BE2C (cell line): ENCODE results near the gene GSTO2.

ENCODE experiments used
- DNase-seq: peaks from one replicate; pipeline ENCODE4 v3.0.0-alpha.2; 2020
- H3K27me3 ChIP-seq: fragments of 250-450 bp; sonication (Bioruptor Pico); 2 replicates; pipeline ENCODE4 v1.5.1; 2020; ENCODE audit warnings: mild to moderate bottlenecking
- H3K36me3 ChIP-seq: fragments of 250-450 bp; sonication (Bioruptor Pico); 2 replicates; pipeline ENCODE4 v1.5.1; 2020; ENCODE audit warnings: mild to moderate bottlenecking
- H3K4me1 ChIP-seq: fragments of 250-450 bp; sonication (Bioruptor Pico); 2 replicates; pipeline ENCODE4 v1.5.1; 2020
- H3K4me3 ChIP-seq: 2 replicates; pipeline ENCODE4 v1.5.1; 2011; ENCODE audit warnings: low read depth, low read length
- H3K9me3 ChIP-seq: fragments of 250-450 bp; sonication (Bioruptor Pico); 2 replicates; pipeline ENCODE4 v1.5.1; 2020
- TF ChIP-seq, protein P1 (sequence below): IDR thresholded peaks from 2 replicates; pipeline ENCODE4 v1.5.1; 2012; ENCODE audit warnings: mild to moderate bottlenecking, low read depth, low read length

GSTO2 gene

GRCh38 chr10:104345941-104346340 lies 77.0 kb downstream of the GSTO2 start:
- no peaks in the 10 kb centered on the region for H3K9me3 ChIP-seq
- H3K4me3 ChIP-seq, result no peak overlapping the region
- TF ChIP-seq, protein P1, sequence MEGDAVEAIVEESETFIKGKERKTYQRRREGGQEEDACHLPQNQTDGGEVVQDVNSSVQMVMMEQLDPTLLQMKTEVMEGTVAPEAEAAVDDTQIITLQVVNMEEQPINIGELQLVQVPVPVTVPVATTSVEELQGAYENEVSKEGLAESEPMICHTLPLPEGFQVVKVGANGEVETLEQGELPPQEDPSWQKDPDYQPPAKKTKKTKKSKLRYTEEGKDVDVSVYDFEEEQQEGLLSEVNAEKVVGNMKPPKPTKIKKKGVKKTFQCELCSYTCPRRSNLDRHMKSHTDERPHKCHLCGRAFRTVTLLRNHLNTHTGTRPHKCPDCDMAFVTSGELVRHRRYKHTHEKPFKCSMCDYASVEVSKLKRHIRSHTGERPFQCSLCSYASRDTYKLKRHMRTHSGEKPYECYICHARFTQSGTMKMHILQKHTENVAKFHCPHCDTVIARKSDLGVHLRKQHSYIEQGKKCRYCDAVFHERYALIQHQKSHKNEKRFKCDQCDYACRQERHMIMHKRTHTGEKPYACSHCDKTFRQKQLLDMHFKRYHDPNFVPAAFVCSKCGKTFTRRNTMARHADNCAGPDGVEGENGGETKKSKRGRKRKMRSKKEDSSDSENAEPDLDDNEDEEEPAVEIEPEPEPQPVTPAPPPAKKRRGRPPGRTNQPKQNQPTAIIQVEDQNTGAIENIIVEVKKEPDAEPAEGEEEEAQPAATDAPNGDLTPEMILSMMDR, result no peak
- DNase-seq, result no peak
- no peaks in the 10 kb centered on the region for H3K27me3 ChIP-seq
- no peaks in the 10 kb centered on the region for H3K36me3 ChIP-seq
- no peaks in the 10 kb centered on the region for H3K4me1 ChIP-seq

DNA sequence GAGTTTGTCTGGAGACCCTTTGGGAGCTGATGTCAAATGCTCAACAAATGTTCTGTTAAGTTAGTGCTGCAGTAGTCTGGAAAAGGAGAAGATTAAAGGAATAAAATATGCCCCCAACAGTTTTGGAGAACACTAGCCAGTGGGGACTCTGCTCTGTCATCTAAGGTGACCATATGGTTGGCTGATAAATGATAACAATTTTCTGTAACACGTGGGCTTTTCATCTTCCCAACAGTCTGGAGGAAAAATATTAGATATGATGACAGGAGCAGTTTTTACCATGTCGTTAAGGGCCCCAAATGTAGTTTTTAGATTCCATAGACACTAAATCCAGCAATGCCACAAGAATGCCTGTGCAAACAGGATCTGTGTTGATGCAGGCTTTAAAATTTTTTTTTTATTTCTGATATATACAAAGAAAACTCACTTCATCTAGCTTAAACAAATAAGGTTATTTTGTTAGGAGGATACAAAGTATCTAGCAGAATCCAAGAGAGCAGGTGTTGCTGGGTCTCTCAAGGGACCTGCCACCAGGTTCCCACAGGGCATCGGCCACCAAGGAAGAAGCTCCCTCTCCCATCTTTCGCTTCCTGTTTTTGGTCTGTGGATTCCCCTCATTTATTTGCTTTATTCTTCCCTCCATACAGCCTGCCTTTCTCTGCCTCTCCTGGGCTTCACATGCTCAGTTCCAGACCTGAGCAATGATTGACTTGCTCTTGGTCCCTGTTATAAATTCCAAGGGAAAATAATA lies 78.5 kb downstream of the GSTO2 start:
- DNase-seq, result no peak
- TF ChIP-seq, protein P1, result no peak
- Histone ChIP-seq H3K4me1 (no peaks in the 10 kb centered on the region), H3K27me3 (peaks cover 3% of the 10 kb centered on the region; the same call in 1 of the 2 replicates), H3K4me3 (no peak overlapping the region), H3K36me3 (no peaks in the 10 kb centered on the region), H3K9me3 (no peaks in the 10 kb centered on the region)

DNA sequence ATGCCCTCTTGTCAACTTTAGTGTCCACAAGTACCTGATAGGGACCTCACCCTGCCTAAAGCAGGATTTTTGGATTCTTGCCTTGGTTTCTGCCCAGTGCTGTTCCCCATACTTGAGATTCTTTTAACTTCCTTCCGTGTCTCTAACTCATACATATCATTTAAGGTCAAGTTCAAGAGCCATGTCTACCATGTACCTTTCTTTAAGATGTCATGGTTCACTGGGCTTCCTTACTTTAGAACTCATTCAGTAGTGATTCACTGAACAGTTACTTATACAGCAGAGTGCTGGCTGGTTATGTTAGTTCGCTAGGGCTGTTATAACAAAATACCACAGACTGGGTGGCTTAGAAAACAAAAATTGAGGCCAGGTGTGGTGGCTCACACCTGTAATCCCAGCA lies 79.6 kb downstream of the GSTO2 start:
- Histone ChIP-seq H3K4me3 (no peak overlapping the region), H3K36me3 (no peaks in the 10 kb centered on the region), H3K27me3 (peaks cover 5% of the 10 kb centered on the region; the same call in 1 of the 2 replicates), H3K4me1 (no peaks in the 10 kb centered on the region), H3K9me3 (no peaks in the 10 kb centered on the region)
- TF ChIP-seq, protein P1, result no peak
- no peak for DNase-seq

DNA sequence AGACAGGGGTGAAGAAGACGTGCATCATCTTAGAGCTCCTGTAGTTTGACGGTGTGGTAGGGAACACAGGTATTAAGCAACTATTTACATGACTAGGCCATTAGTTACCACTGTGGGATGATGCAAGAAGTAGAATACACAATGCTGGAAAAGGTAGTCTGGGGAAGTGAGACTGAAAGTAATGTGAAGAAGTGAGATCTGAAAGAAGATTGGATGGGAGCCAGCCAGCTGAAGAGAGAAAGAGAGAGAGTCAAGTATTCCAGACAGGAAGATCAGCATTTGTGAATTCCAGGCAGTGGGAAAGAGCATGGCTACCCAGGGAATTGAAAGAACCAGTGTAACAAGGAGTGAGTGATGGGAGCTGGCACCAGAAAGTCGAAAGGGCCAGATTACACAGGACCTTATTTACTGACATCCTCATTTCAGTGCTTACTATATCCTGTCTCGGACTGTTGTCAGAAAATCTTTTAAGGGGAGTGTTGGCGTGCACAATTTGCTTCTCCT lies 80.7 kb downstream of the GSTO2 start:
- TF ChIP-seq, protein P1, result no peak
- Histone ChIP-seq H3K9me3 (no peaks in the 10 kb centered on the region), H3K27me3 (peaks cover 15% of the 10 kb centered on the region), H3K36me3 (no peaks in the 10 kb centered on the region), H3K4me1 (0 out of 2 replicates have a peak, but pooled peaks cover 3% of the 10 kb centered on the region), H3K4me3 (no peak overlapping the region)
- DNase-seq, result no peak

- 0 out of 2 replicates have a peak, but pooled peaks cover 3% of the 10 kb centered on the region for H3K4me1 ChIP-seq
- TF ChIP-seq, protein P1, result peak; percentile 60
- no peak for DNase-seq
- H3K9me3 ChIP-seq, result no peaks in the 10 kb centered on the region
- no peak overlapping the region for H3K4me3 ChIP-seq
- H3K36me3 ChIP-seq, result no peaks in the 10 kb centered on the region
- H3K27me3 ChIP-seq, result peaks cover 17% of the 10 kb centered on the region
These were observed 81.2 kb downstream of the GSTO2 start for GRCh38 chr10:104350127-104350635.
